Liver (tissue), 3 donors: ENCODE results near the gene KCNQ1.

Experiments
- CTCF ChIP-seq: fragments of 150-350 bp; IDR thresholded peaks from 2 replicates; pipeline ENCODE4 v1.5.1; 2017; ENCODE audit warnings: improper control_type of control experiment, low read depth, low read length; ENCODE audit not compliant: missing input control
- EGR1 ChIP-seq, 2 donors: IDR thresholded peaks; 2 replicates each; pipeline ENCODE4 v1.6.1; 2016 to 2018; ENCODE audit warnings: antibody characterized with exemption in 2 of 2, low read depth in 2 of 2
- FOXA1 ChIP-seq: IDR thresholded peaks from 2 replicates; pipeline ENCODE4 v1.6.1; 2016; ENCODE audit warnings: antibody characterized with exemption
- GABPA ChIP-seq, 2 donors: IDR thresholded peaks in 1 of 2; conservative IDR thresholded peaks in 1 of 2; 2 replicates each; pipeline ENCODE4 v1.6.1; 2016; ENCODE audit warnings: antibody characterized with exemption in 2 of 2, mild to moderate bottlenecking in 1 of 2, moderate library complexity in 1 of 2
- MAX ChIP-seq: IDR thresholded peaks from 2 replicates; pipeline ENCODE4 v1.6.1; 2016; ENCODE audit warnings: antibody characterized with exemption
- NR2F2 ChIP-seq: IDR thresholded peaks from 2 replicates; pipeline ENCODE4 v1.6.1; 2016; ENCODE audit warnings: antibody characterized with exemption
- RAD21 ChIP-seq, 2 donors: IDR thresholded peaks; 2 replicates each; pipeline ENCODE4 v1.6.1; 2016; ENCODE audit warnings: antibody characterized with exemption in 2 of 2, mild to moderate bottlenecking in 2 of 2
- RXRA ChIP-seq, 2 donors: IDR thresholded peaks; 2 replicates each; pipeline ENCODE4 v1.6.1; 2017 to 2018; ENCODE audit warnings: antibody characterized with exemption in 2 of 2, mild to moderate bottlenecking in 1 of 2
- SP1 ChIP-seq: IDR thresholded peaks from 2 replicates; pipeline ENCODE4 v1.6.1; 2018; ENCODE audit warnings: antibody characterized with exemption, mild to moderate bottlenecking
- TAF1 ChIP-seq: conservative IDR thresholded peaks from 2 replicates; pipeline ENCODE4 v1.6.1; 2016; ENCODE audit warnings: antibody characterized with exemption, mild to moderate bottlenecking
- YY1 ChIP-seq: IDR thresholded peaks from 2 replicates; pipeline ENCODE4 v1.6.1; 2016; ENCODE audit warnings: antibody characterized with exemption, mild to moderate bottlenecking
- TF ChIP-seq, protein P1 (sequence below): IDR thresholded peaks from 2 replicates; pipeline ENCODE4 v1.6.1; 2016; ENCODE audit warnings: antibody characterized with exemption, mild to moderate bottlenecking
- TF ChIP-seq, protein P2 (sequence below): IDR thresholded peaks from 2 replicates; pipeline ENCODE4 v1.6.1; 2016; ENCODE audit warnings: antibody characterized with exemption
- TF ChIP-seq, protein P3 (sequence below): IDR thresholded peaks from 2 replicates; pipeline ENCODE4 v1.6.1; 2016; ENCODE audit warnings: antibody characterized with exemption
- donor health status: healthy.
- donor health status: healthy.

- no peak for TF ChIP-seq MAX
- no peak for TF ChIP-seq EGR1 (IDR thresholded peaks at IDR 0.05; ENCODE audit: low read depth in 2 of 2)
- TF ChIP-seq CTCF: no peak
- TF ChIP-seq, protein P1, sequence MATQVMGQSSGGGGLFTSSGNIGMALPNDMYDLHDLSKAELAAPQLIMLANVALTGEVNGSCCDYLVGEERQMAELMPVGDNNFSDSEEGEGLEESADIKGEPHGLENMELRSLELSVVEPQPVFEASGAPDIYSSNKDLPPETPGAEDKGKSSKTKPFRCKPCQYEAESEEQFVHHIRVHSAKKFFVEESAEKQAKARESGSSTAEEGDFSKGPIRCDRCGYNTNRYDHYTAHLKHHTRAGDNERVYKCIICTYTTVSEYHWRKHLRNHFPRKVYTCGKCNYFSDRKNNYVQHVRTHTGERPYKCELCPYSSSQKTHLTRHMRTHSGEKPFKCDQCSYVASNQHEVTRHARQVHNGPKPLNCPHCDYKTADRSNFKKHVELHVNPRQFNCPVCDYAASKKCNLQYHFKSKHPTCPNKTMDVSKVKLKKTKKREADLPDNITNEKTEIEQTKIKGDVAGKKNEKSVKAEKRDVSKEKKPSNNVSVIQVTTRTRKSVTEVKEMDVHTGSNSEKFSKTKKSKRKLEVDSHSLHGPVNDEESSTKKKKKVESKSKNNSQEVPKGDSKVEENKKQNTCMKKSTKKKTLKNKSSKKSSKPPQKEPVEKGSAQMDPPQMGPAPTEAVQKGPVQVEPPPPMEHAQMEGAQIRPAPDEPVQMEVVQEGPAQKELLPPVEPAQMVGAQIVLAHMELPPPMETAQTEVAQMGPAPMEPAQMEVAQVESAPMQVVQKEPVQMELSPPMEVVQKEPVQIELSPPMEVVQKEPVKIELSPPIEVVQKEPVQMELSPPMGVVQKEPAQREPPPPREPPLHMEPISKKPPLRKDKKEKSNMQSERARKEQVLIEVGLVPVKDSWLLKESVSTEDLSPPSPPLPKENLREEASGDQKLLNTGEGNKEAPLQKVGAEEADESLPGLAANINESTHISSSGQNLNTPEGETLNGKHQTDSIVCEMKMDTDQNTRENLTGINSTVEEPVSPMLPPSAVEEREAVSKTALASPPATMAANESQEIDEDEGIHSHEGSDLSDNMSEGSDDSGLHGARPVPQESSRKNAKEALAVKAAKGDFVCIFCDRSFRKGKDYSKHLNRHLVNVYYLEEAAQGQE: no peak
- TF ChIP-seq NR2F2: no peak
- TF ChIP-seq RAD21 (IDR thresholded peaks at IDR 0.05): no peak
- TF ChIP-seq GABPA (IDR thresholded peaks at IDR 0.05 in 1 of 2, conservative IDR thresholded peaks at IDR 0.05 in 1 of 2): no peak
- no peak for TF ChIP-seq TAF1
- TF ChIP-seq, protein P2, sequence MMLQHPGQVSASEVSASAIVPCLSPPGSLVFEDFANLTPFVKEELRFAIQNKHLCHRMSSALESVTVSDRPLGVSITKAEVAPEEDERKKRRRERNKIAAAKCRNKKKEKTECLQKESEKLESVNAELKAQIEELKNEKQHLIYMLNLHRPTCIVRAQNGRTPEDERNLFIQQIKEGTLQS: no peak
- TF ChIP-seq, protein P3, sequence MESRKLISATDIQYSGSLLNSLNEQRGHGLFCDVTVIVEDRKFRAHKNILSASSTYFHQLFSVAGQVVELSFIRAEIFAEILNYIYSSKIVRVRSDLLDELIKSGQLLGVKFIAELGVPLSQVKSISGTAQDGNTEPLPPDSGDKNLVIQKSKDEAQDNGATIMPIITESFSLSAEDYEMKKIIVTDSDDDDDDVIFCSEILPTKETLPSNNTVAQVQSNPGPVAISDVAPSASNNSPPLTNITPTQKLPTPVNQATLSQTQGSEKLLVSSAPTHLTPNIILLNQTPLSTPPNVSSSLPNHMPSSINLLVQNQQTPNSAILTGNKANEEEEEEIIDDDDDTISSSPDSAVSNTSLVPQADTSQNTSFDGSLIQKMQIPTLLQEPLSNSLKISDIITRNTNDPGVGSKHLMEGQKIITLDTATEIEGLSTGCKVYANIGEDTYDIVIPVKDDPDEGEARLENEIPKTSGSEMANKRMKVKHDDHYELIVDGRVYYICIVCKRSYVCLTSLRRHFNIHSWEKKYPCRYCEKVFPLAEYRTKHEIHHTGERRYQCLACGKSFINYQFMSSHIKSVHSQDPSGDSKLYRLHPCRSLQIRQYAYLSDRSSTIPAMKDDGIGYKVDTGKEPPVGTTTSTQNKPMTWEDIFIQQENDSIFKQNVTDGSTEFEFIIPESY: no peak
- TF ChIP-seq RXRA (IDR thresholded peaks at IDR 0.05): no peak
- no peak for TF ChIP-seq SP1
- no peak for TF ChIP-seq FOXA1
- no peak for TF ChIP-seq YY1
Measured at GRCh38 chr11:2788168-2789071, 343.6 kb downstream of the KCNQ1 start.
